GM19099 (cell line): ENCODE measurements around the gene MARK2.

Experiments
- POLR2A ChIP-seq: IDR thresholded peaks from 3 replicates; pipeline ENCODE4 v1.6.1; 2011; ENCODE audit warnings: low read depth; ENCODE audit not compliant: insufficient read length; ENCODE audit errors: extremely low read depth

The MARK2 gene

DNA sequence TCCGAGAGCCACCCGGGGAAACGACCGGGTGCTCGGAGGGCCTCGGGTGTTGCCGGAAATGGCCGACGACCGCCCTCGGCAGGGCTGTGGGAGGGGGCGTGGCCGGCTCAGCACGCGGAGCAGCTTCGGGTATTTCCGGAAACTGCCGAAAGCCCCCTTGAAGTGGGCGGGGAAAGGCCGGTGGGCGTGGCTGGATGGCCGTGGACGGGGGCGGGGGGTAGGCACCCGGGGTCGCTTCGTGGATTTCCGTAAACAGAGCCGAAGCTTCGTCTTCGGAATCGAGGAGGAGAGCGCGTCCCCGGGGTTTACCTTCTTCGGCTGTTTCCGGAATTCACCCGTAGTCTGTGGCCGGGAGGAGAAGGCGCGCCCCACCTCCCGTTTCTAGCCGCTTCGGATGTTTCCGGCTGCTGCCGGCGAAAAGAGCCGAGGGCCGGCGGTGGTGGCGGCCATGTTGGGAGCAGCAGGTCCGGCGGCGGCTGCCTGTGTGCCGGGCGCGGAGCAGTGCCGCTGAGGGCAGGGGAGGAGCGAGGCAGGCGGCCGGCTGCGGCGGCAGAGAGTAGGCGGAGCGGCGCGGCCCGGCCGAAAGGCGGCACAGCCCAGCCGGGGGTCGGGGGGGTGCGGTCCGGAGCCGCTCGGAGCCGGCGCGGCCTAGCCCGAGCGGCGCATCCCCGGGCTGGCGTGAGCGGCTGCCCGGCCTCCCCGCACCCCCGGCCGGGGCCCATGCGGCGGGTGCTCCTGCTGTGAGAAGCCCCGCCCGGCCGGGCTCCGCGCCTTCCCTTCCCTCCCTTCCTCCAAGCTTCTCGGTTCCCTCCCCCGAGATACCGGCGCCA is at the start of gene MARK2:
Gene MARK2 (plus strand): TSS at position 433 of the 830 bp plus-strand sequence. CDS start 397 bp downstream, at position 830.
- TF ChIP-seq POLR2A: peak; percentile 75

DNA sequence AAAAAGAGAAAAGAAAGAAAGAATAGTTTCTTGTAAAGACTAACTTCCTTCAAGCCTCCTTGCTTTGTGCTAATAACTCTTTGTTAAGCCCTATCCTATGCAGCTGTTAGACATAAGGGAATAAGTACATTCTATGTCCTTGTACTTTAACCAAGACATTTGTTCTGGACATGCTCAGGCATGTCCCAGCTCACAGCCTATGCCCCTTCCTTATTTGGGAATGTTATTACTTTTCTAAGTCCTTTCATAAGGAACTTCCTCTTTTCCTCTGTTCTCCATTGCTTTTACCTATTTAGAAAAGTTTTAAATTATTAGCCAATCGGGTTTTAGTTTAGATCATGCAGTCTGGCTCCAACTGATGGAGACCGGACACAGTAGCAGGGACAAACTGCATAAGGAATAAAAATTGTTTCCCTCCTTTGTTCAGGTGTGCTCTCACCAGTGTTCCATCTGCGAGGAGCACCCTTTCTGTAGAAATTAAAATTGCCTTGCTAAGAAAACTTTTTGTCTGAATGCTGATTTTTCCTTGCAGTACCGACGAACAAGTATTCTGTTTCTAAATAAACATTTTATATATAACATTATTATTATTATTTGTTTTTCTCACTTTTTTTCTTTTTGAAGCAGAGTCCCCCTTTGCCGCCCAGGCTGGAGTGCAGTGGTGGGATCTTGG is 47.3 kb upstream of the MARK2 start:
- no peak for TF ChIP-seq POLR2A

DNA sequence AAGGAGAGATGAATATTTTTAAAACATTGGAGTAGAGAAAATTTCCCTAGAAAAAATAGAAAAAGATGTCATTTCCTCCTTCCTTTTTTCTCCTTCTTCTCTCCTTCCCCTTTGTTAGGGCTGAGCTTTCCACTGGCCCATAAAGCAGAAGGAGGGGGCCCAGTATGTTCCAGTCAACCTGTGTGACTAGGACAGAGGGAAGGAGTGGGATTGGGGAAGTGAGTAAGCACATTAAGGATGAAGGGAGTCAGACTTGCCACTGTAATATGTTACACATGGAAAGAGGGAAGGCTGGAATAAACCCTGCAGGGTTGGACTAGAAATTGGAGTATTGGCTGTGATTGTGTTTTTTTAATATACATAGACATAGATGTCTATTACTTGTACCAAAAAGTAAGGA is 45.7 kb upstream of the MARK2 start:
- no peak for TF ChIP-seq POLR2A

DNA sequence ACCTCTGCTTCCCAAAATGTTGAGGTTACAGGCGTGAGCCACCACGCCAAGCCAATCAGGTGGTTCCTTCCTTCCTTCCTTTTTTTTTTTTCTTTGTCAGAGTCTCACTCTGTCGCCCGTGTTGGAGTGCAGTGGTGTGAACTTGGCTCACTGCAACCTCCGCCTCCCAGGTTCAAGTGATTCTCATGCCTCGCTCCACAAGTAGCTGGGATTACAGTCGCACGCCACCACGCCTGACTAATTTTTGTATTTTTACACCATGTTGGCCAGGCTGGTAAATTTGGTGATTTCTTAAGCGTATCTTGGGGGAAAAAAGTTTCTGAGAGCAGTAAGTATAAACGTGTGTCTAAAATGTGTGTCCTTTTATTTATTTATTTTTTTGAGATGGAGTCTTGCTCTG is 43.8 kb upstream of the MARK2 start:
- no peak for TF ChIP-seq POLR2A

DNA sequence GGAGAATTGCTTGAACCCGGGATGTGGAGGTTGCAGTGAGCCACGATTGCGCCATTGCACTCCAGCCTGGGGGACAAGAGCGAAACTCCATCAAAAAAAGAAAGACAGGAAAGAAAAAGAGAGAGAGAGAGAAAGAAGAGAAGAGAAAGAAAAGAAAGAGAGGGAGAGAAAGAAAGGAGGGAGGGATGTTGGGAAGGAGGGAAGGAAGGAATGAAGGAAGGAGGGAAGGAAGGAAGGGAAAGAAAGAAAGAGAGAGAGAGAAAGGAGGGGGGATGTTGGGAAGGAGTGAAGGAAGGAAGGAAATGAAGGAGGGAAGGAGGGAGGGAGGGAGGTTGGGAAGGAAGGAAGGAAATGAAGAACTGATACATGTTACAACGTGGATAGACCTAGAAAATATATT is 38.0 kb upstream of the MARK2 start:
- TF ChIP-seq POLR2A: no peak

DNA sequence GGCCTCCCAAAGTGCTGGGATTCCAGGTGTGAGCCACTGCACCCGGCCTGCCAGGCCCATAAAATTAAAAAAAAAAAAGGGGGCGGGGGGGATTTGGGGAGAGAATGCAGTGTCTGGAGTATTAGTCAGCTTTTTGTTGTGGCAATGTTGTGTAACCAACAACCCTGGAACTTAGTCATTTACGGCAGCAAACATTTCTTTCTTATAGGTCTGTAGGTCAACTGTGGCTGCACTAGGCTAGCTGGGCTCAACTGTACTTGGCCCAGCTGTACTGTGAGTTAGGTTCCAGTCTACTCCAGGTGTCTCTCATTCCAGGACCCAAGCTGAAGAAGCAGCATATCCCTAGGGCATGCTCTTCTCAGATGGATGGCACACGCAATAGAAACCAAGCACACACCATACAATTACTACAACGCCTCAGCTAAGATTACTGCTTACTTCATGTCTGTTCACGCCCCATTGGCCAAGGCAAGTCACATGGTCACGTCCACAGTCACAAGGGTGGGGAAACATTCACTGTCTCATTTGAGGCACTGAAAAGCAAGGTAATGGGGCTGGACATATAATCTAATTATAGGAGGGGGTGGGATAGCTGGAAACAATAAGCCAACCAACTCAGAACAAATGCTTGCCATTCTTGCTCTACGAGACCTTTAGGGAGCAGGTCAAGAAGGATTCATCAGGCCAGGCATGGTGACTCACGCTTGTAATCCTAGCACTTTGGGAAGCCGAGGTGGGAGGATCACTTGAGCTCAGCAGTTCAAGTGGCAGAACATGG is 36.1 kb upstream of the MARK2 start:
- TF ChIP-seq POLR2A: no peak

DNA sequence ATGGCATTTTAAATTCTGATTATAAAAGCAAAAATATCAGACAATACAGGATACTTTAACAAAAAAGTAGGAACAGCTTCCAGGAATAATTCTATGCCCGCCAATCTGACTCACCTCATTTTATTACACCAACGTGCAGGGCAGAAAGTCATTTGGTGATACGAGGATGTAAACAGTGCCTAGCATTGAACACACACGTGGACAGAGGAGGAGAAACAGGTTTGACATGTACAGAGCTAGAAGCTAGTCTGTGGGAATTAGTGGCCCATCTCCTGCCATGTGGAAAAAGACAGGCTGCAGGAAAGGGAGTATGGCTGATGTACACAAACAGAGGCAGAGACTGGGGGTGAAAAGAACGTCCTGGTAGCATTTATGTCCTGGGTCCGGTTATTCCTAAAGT is 34.7 kb upstream of the MARK2 start:
- no peak for TF ChIP-seq POLR2A

DNA sequence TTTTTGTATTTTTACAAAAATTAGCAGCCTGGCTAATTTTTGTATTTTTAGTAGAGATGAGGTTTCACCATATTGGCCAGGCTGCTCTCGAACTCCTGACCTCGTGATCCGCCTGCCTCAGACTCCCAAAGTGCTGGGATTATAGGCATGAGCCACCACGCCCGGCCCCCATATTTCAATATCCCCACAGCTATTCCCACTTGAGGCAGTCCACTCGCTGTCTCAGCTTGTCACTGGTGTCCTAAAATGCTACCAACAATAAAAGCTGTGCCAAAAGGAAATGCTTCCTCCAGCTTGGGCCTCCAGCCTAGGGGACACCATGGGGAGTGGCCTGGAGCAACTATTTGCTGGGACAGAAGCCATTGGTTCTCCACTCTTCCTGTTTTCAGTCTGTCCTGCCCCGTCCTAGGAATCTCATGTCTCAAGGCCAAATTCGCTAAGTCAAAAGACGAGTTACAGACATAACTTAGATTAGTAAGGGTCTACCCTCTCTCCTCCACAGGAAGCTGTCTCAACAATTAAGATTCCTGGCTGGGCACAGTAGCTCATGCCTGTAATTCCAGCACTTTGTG is 33.0 kb upstream of the MARK2 start:
- no peak for TF ChIP-seq POLR2A

DNA sequence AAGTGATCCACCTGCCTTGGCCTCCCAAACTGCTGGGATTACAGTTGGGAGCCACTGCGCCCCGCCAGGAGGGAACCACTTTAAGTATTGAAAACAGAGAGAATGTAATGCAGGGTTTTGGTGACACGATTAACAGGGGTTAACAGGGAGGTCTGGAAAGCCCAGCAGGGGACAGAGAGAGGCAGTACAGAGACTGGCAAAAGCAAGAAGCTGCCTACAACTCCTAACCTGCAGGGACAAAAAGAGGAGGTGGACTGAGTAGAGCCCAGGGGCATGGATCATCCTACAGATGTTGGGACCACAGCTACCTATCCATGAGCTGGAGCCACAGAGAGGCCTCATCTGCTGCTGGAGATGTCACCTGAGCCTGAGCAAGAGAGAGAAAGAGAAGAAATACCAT is 27.4 kb upstream of the MARK2 start:
- no peak for TF ChIP-seq POLR2A

DNA sequence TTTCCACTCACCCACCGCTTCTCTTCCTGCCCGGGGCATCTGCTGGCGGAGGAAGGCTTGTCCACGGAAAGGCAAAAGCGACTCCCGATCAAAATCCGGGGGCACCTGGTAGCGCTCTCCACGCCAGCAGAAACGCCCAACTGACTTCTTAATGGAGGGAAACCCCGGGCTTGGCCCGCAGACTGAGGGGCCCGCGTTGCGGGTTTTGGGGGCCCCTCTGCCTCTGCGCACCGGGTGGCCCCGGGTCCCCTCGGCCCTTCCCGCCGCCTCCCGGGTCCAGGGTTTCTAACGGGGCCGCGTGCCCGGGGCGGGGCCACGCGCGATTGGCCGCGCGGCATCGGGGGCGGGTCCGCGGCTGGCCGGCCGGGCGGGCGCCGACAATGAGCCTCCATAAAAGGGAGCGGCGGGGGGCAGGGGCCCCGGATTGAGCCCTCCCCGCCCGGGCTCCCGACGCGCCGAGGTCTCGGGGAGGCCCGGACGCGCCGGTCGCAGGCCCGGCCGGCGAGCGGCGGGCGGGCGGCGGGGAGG is 25.8 kb upstream of the MARK2 start, which contains the start of gene SPINDOC:
Gene SPINDOC (plus strand): TSS at position 422 of the 528 bp plus-strand sequence. CDS start 231 bp downstream, outside the sequence.
- peak; percentile 87 for TF ChIP-seq POLR2A

DNA sequence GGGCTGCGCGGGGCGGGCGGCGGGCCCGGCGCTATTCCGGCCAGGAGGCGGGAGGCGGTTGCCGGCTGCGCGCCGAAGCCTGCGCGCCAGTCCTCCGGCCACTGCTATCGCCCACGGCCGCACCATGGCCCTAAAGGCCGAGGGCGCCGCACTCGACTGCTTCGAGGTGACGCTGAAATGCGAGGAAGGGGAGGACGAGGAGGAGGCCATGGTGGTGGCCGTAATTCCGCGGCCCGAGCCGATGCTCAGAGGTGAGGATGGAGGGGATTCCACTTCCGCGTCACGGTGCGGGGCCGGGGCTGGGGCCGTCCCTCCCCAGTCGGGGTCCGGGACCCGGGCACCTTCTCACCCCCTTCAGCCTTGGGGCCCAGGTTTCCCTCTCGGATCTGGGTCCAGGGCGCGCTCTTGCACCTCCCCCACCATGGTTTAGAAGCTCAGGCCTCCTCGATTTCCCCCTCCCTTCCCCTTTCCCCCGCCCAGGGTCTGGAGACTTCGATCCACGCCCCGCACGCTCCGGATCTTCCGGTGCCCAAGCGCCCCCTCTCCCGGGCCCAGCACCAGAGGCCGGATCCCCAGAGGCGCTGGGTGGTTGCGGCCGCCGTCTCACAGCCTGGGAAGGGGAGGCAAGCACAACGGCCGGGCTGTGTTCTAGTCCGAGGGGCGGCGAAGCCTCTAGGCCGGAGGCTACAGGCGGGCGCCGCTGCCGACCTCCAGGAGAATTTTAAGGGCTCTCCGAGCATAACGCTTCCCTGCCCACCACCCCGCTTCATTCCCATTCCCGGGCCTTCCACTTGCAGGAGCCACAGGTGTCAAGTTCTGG is 25.1 kb upstream of the MARK2 start:
- no peak for TF ChIP-seq POLR2A

DNA sequence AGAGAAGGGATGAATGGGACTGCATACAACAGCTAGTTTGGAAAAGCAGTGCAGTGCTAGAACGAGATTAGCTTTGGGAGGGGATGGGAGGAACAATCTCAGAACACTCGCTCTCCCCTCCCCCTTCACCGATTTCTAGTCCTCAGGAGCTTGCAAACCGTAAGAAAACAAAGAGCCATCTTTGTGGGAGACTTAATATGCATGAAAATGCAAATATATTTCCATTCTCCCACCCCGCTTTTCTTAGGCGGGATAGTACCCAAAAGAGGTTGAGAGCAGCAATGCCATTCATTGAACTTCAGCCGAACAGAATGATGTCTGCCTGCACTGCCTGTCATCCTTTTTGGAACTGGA is 24.6 kb upstream of the MARK2 start:
- no peak for TF ChIP-seq POLR2A

DNA sequence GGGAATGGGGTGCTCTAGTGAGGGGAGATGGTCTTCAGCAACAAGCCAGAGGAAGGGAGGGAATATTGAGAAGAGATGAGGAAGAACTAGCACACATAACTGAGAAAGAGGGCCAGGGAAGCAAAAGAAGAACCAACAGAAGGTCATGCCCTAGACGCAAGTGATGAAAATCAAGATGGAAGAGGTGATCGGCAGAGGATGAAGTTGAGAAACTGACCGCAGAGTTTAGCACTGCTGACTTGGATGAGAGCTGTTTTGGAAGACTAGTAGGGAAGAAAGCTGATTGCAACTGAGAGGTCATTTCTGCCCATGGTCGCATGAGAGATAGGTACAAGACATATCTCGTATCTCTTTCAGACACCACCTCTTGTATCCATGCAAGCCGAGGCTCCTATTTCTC is 22.7 kb upstream of the MARK2 start:
- TF ChIP-seq POLR2A: no peak

DNA sequence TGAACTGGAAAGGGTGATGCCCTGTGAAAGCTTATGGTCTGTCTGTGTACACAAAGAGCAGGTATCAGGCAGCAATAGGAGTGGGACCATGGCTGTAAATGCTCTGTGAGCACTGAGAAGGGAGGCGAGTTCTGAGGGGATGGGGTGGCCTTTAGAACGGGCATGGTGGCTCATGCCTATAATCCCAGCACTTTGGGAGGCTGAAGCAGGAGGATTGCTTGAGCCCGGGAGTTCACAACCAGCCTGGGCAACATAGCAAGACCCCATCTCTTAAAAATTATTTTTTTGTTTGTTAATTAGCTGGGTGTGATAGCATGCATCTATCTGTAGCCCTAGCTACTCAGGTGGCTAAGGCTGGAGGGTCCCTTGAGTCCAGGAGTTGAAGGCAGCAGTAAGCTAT is 22.2 kb upstream of the MARK2 start:
- no peak for TF ChIP-seq POLR2A
